HG03460 (cell line): ENCODE data around the gene VAC14.

Source experiments
- ATAC-seq: cut with Tn5 transposase; IDR thresholded peaks from one replicate; pipeline ENCODE4 v1.9.1; 2021; ENCODE audit not compliant: unreplicated experiment

The VAC14 gene

DNA sequence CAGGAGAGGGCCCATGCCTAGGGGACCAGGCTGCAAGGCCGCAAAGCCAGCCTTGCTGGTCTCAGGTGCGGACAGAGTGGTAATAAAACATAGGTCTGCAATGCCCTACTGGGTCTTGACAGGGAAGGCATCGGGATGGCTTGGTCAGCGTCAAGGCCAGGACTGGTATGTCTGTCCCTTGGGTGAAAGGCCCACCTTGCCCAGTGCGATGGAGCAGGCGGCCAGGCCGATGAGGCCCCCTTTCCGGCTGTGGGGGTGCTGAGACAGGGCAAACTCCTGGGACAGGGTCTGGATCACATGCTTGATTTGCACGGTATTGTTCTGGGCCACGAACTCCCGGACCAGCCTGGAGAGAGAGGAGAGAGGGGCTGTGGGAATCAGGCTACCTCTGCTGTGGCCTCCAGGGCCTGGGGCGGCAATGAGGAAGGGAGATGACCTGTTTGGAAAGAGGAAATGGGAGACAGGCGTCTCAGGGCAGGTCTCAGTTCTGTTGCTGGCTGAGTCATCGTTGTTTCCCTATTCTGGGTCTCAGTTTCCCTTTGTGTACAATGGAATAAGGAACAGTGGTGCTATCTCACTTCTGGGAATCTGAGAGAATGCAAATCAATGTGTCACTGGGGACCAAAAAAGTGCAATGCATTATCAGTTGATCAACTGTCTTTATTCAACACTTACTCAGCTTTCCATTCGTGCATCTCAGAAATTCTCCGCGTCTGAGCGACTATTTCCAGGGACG, 14.8 kb downstream of the VAC14 start:
- no peak for ATAC-seq

DNA sequence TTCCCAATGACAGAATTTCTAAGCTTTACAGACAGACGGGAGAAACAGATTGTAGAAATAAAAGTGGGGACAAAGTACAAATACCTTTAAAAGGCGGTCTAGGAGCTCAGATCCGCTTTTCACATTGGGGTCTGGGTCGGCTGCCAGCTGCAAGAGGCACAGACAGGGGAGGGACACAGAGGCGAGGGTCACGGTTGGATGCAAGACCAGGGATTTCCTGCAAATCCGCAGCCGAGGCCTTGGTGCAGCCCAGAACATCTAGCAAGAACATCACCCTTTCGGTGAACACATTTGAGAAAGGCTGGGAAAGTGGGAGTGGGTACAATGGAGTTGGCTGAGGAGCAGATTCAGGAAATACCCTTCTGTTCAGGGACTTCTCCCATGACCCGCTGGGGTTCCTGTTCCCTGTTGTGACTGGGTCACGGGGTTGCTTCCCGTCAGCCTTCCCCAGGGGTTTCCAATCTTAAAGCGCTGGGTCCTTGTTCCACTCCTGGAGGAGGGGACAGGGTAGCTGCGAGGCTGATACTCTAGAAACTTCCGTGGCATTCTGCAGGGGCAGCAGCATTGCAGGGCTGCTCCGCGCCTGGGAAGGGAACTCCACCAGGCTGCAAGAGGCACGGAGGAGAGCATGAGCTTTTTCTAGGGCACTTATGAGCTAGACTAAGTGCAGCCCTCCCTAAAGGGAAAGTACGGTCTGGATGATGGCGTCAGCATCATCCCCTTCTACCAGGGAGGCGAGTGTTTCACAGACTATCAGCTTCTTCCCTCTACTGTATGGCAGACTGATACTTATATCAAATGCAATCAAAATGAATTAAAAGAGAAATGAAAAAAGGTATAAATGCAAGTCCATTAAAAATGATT, 16.0 kb downstream of the VAC14 start:
- no peak for ATAC-seq

DNA sequence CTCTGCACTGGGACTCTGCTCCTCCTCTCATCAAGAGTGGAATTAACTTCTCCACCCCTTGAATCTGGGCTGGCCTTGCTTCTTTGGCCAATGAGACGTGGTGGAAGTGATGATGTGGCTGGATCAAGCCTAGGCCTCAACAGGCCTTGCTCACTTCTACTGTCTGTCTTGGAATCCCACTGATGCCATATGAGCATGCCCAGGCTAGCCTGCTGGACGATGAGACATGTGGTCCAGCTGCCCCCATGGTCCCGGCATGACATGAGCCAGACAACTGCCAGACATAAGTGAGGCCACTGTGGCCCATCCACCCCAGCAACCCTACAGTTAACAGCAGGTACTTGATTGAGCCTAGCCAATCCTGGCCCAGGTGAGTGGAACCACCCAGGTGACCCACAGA, 18.7 kb downstream of the VAC14 start:
- no peak for ATAC-seq

DNA sequence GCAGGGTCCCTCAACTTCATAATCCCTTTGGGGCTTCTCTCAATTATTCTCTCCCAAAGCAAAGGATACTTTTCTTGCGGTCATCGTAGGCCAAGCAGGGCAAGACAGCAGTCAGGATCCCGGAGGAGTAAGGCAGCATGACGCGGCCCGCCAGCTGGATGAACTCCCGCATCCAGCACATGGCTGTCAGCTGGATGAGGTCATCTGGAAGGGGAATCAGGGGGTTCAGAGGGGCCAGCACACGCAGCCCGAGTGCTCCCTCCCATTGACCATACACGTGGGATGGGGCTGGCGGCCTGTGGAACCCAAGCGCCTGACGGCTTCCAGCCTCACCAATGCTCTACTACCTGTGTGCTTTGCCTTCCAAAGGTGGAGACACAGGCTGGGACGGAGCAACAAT, 19.2 kb downstream of the VAC14 start:
- no peak for ATAC-seq

DNA sequence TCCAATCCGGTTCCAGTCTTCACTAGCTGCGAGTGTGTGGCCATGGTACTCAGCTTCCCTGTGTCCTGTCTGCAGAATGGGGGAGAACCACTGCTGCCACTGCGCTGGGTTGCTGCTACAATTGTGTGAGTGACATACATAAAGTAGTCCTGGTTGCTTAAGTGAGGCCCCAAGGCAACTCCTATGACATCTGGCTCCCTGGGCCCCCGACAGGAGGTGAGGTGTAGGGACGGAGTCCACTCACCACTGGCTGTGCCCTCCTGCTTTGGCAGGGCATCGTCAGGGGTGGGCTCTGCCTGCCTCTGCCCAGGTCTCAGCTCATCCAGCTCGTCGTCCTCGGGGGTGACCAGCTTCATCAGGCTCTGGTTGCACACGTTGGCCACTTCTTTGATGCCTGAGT, 20.4 kb downstream of the VAC14 start:
- ATAC-seq, result no peak

- no peak for ATAC-seq
Measured at GRCh38 chr16:70779361-70779760, 21.6 kb downstream of the VAC14 start.

DNA sequence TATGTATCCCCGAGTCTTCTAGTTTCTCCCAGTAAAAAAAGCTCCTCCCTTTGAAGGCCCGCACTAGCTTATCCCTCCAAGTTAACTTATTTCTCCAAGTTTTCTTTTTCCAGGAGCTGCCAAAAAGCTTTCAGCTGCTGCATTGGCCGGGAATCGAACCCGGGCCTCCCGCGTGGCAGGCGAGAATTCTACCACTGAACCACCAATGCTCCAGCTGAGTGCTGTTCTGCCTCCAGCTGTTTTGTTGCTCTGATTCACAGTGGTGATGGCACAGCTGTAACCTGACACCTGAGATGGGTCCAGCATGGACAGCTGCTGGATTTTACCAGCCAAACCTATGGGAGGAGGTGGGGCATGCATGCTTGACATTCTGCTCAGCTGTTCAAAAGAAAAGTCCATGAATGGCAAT, 22.1 kb downstream of the VAC14 start:
- no peak for ATAC-seq

DNA sequence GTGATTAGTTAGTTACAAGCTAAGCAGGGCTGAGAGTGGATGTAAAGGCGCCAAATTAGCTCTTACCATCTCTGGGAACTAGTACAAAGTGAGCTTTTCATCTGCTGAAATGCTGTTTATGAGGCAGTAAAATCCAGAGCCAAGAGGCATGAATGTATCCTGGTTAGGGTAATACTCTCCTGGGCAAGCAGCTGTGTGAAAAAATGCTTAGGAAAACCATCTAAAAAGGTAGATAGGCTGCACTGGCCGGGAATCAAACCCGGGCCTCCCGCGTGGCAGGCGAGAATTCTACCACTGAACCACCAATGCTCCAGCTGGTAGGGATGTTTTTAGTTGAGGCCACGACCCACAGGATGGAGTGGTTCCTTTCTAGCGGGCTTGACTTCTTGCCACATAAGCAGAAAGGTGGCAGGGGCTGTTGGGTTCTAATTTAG, 23.0 kb downstream of the VAC14 start:
- ATAC-seq, result no peak

DNA sequence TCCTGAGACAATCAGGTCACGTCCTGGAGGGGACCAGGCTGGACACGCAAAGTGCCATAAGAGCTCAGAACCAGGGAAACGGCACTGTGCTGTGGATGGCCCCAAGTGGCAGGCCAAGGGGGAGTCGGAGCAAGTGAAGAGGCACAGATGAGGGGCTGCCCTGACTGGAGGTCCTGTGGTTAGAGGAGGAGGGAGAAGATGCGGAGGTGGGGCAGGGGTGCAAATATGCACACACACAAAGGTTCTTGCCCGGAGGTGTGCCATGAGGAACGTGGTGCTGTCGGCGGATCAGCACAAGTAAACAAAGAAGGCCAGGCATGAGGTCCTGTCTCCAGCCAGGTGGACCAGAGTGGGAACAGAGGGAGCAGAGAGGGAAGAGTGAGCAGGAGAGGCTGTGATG, 23.5 kb downstream of the VAC14 start:
- no peak for ATAC-seq

DNA sequence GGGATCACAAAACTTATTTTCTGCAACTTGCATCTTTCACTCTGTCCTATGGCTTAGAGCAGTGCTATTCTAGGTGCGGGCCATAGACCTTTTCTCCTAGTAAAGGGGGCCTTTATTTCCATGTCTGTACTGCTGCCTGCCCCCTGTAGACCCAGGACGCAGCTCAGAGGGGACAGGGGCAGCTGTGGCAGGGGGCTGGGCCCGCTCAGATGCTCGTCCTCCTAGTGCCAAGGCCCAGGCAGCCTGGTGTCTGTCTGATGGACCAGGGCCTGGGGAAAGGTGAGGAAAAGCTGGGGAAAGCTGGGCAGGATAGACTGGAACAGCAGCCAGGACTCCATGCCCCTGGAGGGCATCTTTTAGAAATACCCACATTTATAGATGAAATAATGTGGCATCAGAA, 25.6 kb downstream of the VAC14 start:
- no peak for ATAC-seq

GRCh38 chr16:70774261-70774660, 26.7 kb downstream of the VAC14 start:
- ATAC-seq, result no peak

DNA sequence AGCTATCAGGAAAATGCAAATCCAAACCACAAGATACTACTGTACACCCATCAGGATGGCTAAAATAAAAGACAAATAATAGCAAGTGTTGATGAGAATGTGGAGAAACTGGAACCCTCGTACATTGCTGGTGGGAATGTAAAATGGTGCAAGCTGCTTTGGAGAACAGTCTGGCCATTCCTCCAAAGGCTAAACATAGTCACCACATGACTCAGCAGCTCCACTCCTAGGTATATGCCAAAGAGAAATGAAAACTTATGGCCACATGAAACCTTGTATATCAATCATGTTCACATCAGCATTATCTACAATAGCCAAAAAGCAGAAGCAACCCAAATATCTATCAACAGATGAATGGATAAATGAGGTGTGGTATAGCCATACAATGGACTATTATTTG, 28.5 kb downstream of the VAC14 start:
- ATAC-seq, result no peak

GRCh38 chr16:70770626-70771552, 30.1 kb downstream of the VAC14 start:
- ATAC-seq, result peak; percentile 76

- no peak for ATAC-seq
Measured at GRCh38 chr16:70770291-70770625, 30.7 kb downstream of the VAC14 start.

DNA sequence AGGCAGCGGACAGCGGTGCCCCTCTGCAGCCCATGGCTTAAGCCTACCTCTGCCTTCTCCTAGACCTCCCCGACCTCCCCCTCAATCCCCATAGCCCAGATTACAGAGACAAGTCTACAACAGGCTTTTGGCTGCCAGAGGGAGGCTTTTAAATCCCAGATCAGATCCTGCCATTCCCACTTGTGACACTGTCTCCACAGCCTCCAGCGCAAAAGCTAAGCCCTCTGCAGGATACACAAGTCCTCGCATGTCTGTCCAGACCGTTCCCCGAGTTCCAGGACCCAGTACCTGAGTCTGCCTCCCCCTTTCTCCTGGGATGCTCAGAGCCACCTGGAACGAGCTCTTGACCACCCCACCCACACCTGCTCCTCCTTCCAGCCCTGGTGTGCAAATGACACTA, 31.2 kb downstream of the VAC14 start:
- ATAC-seq, result no peak

GRCh38 chr16:70769131-70769530, 31.8 kb downstream of the VAC14 start:
- no peak for ATAC-seq

GRCh38 chr16:70768203-70768580, 32.8 kb downstream of the VAC14 start:
- ATAC-seq, result no peak

DNA sequence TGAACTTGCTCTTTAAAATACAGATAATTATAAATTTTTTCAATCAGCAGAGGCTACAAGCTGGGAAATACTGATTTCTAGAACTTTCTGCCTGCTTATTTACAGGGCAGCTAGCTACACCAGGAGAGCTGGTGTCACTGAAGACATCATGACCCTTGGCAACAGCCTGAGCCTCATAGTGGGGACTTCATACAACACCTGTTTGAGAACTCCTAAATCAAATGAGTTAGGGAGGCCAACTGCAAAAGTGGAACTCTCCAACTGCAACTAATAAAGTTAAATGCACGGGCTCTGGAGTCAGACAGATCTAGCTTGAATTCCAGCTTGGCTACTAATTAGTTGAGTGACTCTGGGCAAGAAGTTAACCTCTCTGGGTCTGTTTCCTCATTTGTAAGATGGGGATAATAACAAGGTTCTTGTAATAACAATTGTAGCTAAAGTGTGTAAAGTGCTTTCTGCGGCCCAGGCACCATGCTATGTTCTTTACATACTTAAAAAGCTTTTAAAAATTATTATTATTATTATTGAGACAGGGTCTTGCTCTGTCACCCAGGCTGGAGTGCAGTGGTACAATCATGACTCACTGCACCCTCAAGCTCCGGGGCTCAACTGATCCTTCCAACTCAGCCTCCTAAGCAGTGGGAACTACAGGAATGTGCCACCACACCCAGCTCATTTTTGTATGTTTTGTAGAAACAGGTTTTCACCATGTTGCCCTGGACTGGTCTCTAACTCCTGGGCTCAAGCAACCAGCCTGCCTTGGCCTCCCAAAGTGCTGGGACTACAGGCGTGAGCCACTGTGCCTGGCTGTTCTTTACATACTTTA, 33.4 kb downstream of the VAC14 start:
- ATAC-seq, result no peak

GRCh38 chr16:70766658-70767057, 34.3 kb downstream of the VAC14 start:
- ATAC-seq, result no peak

GRCh38 chr16:70766176-70766575, 34.8 kb downstream of the VAC14 start:
- no peak for ATAC-seq

DNA sequence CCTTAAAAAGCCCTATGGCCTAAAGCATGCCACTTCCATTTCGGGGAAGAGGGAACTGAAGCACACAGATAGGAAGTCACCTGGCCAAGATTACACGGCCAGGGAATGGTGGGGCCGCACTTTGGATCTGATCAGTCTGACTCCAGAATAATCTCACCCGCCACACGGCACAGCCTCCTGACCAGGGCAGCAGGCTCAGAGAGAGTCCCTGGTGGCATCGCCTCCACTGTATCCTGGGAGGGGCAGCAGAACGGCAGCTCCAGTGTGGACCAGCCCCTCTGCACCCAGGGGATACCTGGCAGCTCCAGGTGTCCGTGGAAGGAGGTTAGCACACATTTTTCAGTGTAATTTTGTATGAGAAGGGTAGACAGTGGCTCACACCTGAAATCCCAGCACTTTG, 35.5 kb downstream of the VAC14 start:
- ATAC-seq, result no peak
